WTC11 (cell line): Measurements from ENCODE around the gene SLC23A1. TPM values are rescaled to one million over a fixed set of nuclear protein-coding genes. Genes with fewer than 3 reads are reported as not detected.

ENCODE experiments used
- ATAC-seq: fragments of 200-7000 bp; cut with Tn5 transposase; 2 replicates; pipeline ENCODE4 v1.10.0; 2021; ENCODE audit warnings: mild to moderate bottlenecking, moderate library complexity
- CTCF ChIA-PET: fragments of 300-600 bp; sonication (Branson Sonifier 250); formaldehyde crosslinking; loops from one replicate; lab custom pipeline; 2021; ENCODE audit warnings: antibody characterized with exemption; lab: Charles Lee
- POLR2A ChIA-PET: fragments of 350-600 bp; sonication (Branson Sonifier 250); formaldehyde crosslinking; loops from one replicate; lab custom pipeline; 2021; ENCODE audit warnings: antibody characterized with exemption; lab: Charles Lee
- DNase-seq: peaks from one replicate; pipeline ENCODE4 v3.0.0; 2021; ENCODE audit warnings: low spot score
- H3K27ac Mint-ChIP-seq: 2 replicates; pipeline ENCODE4 v1.8.0; 2021; ENCODE audit warnings: mixed read lengths
- H3K27me3 Mint-ChIP-seq: 2 replicates; pipeline ENCODE4 v1.8.0; 2021; ENCODE audit warnings: low read depth, mild to moderate bottlenecking, moderate library complexity, mixed read lengths
- H3K36me3 Mint-ChIP-seq: 2 replicates; pipeline ENCODE4 v1.8.0; 2021; ENCODE audit warnings: mixed read lengths
- H3K4me1 Mint-ChIP-seq: 2 replicates; pipeline ENCODE4 v1.8.0; 2022; ENCODE audit warnings: mixed read lengths
- H3K4me3 Mint-ChIP-seq: 2 replicates; pipeline ENCODE4 v1.8.0; 2021; ENCODE audit warnings: mild to moderate bottlenecking, moderate library complexity, mixed read lengths
- H3K9me3 Mint-ChIP-seq: 2 replicates; pipeline ENCODE4 v1.8.0; 2021; ENCODE audit warnings: mixed read lengths
- ELF4 ChIP-seq: sonication (generic); formaldehyde crosslinking; IDR thresholded peaks from 2 replicates; pipeline ENCODE4 v1.8.1; 2022; ENCODE audit warnings: low read depth, mild to moderate bottlenecking, moderate library complexity, missing genetic modification reagents
- ESRRA ChIP-seq: sonication (generic); formaldehyde crosslinking; IDR thresholded peaks from 2 replicates; pipeline ENCODE4 v1.8.1; 2022; ENCODE audit warnings: mild to moderate bottlenecking, missing genetic modification reagents, borderline replicate concordance
- ETV6 ChIP-seq: sonication (generic); formaldehyde crosslinking; IDR thresholded peaks from 2 replicates; pipeline ENCODE4 v1.8.1; 2022; ENCODE audit warnings: mild to moderate bottlenecking, missing genetic modification reagents
- FOXK1 ChIP-seq: sonication (generic); formaldehyde crosslinking; IDR thresholded peaks from 2 replicates; pipeline ENCODE4 v1.8.0; 2022; ENCODE audit warnings: mild to moderate bottlenecking, moderate library complexity, missing genetic modification reagents
- GTF2I ChIP-seq: fragments of 250-450 bp; sonication (Bioruptor Pico); conservative IDR thresholded peaks from 2 replicates; pipeline ENCODE4 v1.4.0; 2021; ENCODE audit warnings: mild to moderate bottlenecking
- NFATC4 ChIP-seq: fragments of 250-450 bp; sonication (Bioruptor Pico); IDR thresholded peaks from 2 replicates; pipeline ENCODE4 v1.9.0; 2021; ENCODE audit warnings: mild to moderate bottlenecking
- NR2C2 ChIP-seq: sonication (generic); formaldehyde crosslinking; IDR thresholded peaks from 2 replicates; pipeline ENCODE4 v1.8.0; 2022; ENCODE audit warnings: mild to moderate bottlenecking, missing genetic modification reagents
- OVOL2 ChIP-seq: fragments of 250-450 bp; sonication (Bioruptor Pico); IDR thresholded peaks from 2 replicates; pipeline ENCODE4 v1.9.0; 2021; ENCODE audit warnings: mild to moderate bottlenecking, borderline replicate concordance
- ZNF671 ChIP-seq: fragments of 250-450 bp; sonication (Bioruptor Pico); IDR thresholded peaks from 2 replicates; pipeline ENCODE4 v1.8.0; 2021; ENCODE audit warnings: mild to moderate bottlenecking
- total RNA-seq: library from RNA; stranded (reverse); gene quantifications from 3 replicates; pipeline ENCODE4 v1.2.3, GENCODE V29; 2021
- TF ChIP-seq, protein P1 (sequence below): fragments of 250-450 bp; sonication (Bioruptor Pico); IDR thresholded peaks from 2 replicates; pipeline ENCODE4 v1.8.0; 2021; ENCODE audit warnings: mild to moderate bottlenecking
- TF ChIP-seq, protein P2 (sequence below): fragments of 200-600 bp; IDR thresholded peaks from 2 replicates; pipeline ENCODE4 v1.8.0; 2022; ENCODE audit warnings: antibody characterized with exemption
- TF ChIP-seq, protein P3 (sequence below): sonication (generic); formaldehyde crosslinking; IDR thresholded peaks from 2 replicates; pipeline ENCODE4 v1.8.1; 2022; ENCODE audit warnings: mild to moderate bottlenecking, moderate library complexity, missing genetic modification reagents
- TF ChIP-seq, protein P4 (sequence below): sonication (generic); formaldehyde crosslinking; IDR thresholded peaks from 2 replicates; pipeline ENCODE4 v1.8.0; 2022; ENCODE audit warnings: mild to moderate bottlenecking, missing genetic modification reagents
- TF ChIP-seq, protein P5 (sequence below): sonication (generic); formaldehyde crosslinking; IDR thresholded peaks from 2 replicates; pipeline ENCODE4 v1.8.0; 2022; ENCODE audit warnings: mild to moderate bottlenecking, missing genetic modification reagents
- TF ChIP-seq, protein P6 (sequence below): sonication (generic); formaldehyde crosslinking; IDR thresholded peaks from 2 replicates; pipeline ENCODE4 v1.8.1; 2023; ENCODE audit warnings: mild to moderate bottlenecking, missing genetic modification reagents, moderate library complexity
- TF ChIP-seq, protein P7 (sequence below): sonication (generic); formaldehyde crosslinking; IDR thresholded peaks from 2 replicates; pipeline ENCODE4 v1.8.1; 2023; ENCODE audit warnings: mild to moderate bottlenecking, moderate library complexity, missing genetic modification reagents
- TF ChIP-seq, protein P8 (sequence below): fragments of 250-450 bp; sonication (Bioruptor Pico); IDR thresholded peaks from 2 replicates; pipeline ENCODE4 v2.1.2; 2022; ENCODE audit warnings: mild to moderate bottlenecking, moderate library complexity
- TF ChIP-seq, protein P9 (sequence below): sonication (generic); formaldehyde crosslinking; IDR thresholded peaks from 2 replicates; pipeline ENCODE4 v1.8.1; 2022; ENCODE audit warnings: low read depth, mild to moderate bottlenecking, moderate library complexity, missing genetic modification reagents, borderline replicate concordance

Gene SLC23A1
- total RNA-seq, 1 experiment from 2014 or later: not detected

DNA sequence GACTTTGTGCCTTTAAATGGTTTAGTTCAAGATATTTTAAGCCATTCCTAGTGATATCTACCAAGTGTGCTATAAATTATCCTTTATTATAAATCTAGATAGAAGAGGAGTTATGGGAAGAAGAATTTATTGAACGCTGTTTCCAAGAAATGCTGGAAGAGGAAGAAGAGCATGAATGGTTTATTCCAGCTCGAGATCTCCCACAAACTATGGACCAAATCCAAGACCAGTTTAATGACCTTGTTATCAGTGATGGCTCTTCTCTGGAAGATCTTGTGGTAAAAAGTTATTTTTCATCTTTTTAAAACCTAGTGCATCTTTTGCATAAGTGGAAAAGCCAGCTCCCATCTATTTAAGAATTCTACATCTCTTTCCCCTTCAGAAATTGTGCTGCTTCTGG is 18.6 kb downstream of the SLC23A1 start:
- ChIA-PET POLR2A (interaction anchor here (0.5 to 0.6 kb wide), 2 partner anchors 12 to 40 kb away, joined by 3 to 4 read pairs; no protein-coding TSS in a partner anchor), CTCF (no interaction called here)
- ATAC-seq: no peak
- TF ChIP-seq, protein P1, sequence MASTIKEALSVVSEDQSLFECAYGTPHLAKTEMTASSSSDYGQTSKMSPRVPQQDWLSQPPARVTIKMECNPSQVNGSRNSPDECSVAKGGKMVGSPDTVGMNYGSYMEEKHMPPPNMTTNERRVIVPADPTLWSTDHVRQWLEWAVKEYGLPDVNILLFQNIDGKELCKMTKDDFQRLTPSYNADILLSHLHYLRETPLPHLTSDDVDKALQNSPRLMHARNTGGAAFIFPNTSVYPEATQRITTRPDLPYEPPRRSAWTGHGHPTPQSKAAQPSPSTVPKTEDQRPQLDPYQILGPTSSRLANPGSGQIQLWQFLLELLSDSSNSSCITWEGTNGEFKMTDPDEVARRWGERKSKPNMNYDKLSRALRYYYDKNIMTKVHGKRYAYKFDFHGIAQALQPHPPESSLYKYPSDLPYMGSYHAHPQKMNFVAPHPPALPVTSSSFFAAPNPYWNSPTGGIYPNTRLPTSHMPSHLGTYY (CRISPR knock-in tag): no peak
- TF ChIP-seq ZNF671 (CRISPR knock-in tag) (no peak), NFATC4 (CRISPR knock-in tag) (no peak), ESRRA (CRISPR knock-in tag) (no peak), ETV6 (CRISPR knock-in tag) (no peak)
- TF ChIP-seq, protein P2, sequence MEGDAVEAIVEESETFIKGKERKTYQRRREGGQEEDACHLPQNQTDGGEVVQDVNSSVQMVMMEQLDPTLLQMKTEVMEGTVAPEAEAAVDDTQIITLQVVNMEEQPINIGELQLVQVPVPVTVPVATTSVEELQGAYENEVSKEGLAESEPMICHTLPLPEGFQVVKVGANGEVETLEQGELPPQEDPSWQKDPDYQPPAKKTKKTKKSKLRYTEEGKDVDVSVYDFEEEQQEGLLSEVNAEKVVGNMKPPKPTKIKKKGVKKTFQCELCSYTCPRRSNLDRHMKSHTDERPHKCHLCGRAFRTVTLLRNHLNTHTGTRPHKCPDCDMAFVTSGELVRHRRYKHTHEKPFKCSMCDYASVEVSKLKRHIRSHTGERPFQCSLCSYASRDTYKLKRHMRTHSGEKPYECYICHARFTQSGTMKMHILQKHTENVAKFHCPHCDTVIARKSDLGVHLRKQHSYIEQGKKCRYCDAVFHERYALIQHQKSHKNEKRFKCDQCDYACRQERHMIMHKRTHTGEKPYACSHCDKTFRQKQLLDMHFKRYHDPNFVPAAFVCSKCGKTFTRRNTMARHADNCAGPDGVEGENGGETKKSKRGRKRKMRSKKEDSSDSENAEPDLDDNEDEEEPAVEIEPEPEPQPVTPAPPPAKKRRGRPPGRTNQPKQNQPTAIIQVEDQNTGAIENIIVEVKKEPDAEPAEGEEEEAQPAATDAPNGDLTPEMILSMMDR: no peak
- H3K27ac Mint-ChIP-seq: no peak overlapping the region
- H3K4me3 Mint-ChIP-seq: no peak overlapping the region
- H3K9me3 Mint-ChIP-seq: no peaks in the 10 kb centered on the region
- no peak for DNase-seq
- H3K4me1 Mint-ChIP-seq: no peaks in the 10 kb centered on the region
- peaks cover 55% of the 10 kb centered on the region for H3K36me3 Mint-ChIP-seq
- H3K27me3 Mint-ChIP-seq: no peaks in the 10 kb centered on the region

DNA sequence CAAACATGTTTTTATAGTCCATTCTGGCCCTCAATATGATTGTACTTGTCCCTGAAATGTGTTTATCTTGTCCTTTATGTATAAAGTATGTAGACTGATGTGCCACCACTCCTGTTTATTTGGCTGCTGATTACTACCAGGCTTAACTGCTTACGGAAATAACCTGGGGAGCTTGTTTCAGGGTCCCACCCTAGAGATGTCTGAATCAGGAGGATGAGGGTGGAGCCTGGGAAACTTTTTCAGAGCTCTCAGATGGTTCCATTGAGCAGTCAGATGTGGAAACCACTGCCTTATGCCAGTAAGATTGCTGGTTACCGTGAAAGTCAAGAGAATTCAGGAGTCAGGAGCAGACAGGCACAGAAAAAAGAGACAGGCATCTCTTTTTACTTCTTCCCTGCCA is 19.2 kb downstream of the SLC23A1 start:
- DNase-seq (no peak), ATAC-seq (no peak)
- no peak for TF ChIP-seq OVOL2 (CRISPR knock-in tag)
- TF ChIP-seq, protein P3, sequence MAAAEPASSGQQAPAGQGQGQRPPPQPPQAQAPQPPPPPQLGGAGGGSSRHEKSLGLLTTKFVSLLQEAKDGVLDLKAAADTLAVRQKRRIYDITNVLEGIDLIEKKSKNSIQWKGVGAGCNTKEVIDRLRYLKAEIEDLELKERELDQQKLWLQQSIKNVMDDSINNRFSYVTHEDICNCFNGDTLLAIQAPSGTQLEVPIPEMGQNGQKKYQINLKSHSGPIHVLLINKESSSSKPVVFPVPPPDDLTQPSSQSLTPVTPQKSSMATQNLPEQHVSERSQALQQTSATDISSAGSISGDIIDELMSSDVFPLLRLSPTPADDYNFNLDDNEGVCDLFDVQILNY (CRISPR knock-in tag): no peak
- no peak for TF ChIP-seq ELF4 (CRISPR knock-in tag)
- no peak for TF ChIP-seq NR2C2 (CRISPR knock-in tag)
- TF ChIP-seq, protein P4, sequence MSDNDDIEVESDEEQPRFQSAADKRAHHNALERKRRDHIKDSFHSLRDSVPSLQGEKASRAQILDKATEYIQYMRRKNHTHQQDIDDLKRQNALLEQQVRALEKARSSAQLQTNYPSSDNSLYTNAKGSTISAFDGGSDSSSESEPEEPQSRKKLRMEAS (CRISPR knock-in tag): no peak
- TF ChIP-seq, protein P1 (CRISPR knock-in tag): no peak
- TF ChIP-seq, protein P5, sequence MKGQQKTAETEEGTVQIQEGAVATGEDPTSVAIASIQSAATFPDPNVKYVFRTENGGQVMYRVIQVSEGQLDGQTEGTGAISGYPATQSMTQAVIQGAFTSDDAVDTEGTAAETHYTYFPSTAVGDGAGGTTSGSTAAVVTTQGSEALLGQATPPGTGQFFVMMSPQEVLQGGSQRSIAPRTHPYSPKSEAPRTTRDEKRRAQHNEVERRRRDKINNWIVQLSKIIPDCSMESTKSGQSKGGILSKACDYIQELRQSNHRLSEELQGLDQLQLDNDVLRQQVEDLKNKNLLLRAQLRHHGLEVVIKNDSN: no peak
- no peaks in the 10 kb centered on the region for H3K4me1 Mint-ChIP-seq
- no peaks in the 10 kb centered on the region for H3K9me3 Mint-ChIP-seq
- POLR2A ChIA-PET: interaction anchor here (0.5 to 0.6 kb wide), 2 partner anchors 12 to 40 kb away, joined by 3 to 4 read pairs; no protein-coding TSS in a partner anchor
- H3K36me3 Mint-ChIP-seq: peaks cover 52% of the 10 kb centered on the region
- no peak overlapping the region for H3K4me3 Mint-ChIP-seq
- no peak overlapping the region; the same call in 1 of the 2 replicates for H3K27ac Mint-ChIP-seq
- no peaks in the 10 kb centered on the region for H3K27me3 Mint-ChIP-seq
- CTCF ChIA-PET: no interaction called here

DNA sequence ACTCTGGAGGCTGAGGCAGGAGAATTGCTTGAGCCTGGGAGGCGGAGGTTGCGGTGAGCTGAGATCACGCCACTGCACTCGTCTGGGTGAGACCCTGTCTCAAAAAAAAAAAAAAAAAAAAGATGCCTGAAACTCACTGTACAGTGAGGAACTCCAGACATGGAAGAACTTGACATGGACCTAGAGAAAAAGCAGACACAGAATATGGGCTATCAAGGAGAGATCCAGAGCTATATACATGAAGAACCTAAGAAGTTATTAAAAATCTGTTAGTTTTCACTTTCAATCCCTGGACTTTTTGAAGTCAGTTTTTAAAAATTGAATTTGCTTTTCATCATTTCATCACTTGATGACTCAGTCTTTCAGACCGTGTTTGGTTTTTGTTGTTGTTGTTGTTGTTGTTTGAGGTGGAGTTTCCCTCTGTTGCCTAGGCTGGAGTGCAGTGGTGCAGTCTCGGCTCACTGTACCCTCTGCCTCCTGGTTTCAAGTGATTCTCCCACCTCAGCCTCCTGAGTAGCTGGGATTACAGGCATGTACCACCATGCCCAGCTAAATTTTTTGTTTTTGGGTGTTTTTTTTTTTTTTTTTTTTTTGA is 21.2 kb downstream of the SLC23A1 start:
- POLR2A ChIA-PET: interaction anchor here (0.6 kb wide), 1 partner anchor 332 kb away, joined by 6 read pairs; no protein-coding TSS in a partner anchor
- no peak for DNase-seq
- no peak for ATAC-seq
- Mint-ChIP-seq H3K27ac (peak overlapping the region; percentile 74; the same call in 1 of the 2 replicates), H3K36me3 (peaks cover 48% of the 10 kb centered on the region), H3K4me3 (no peak overlapping the region), H3K27me3 (no peaks in the 10 kb centered on the region), H3K9me3 (no peaks in the 10 kb centered on the region), H3K4me1 (peaks cover 4% of the 10 kb centered on the region)
- CTCF ChIA-PET: interaction anchor here (0.7 kb wide), 1 partner anchor 65 kb away, joined by 3 read pairs; no protein-coding TSS in a partner anchor
- TF ChIP-seq GTF2I (CRISPR knock-in tag) (no peak), FOXK1 (CRISPR knock-in tag) (no peak)
- TF ChIP-seq, protein P6, sequence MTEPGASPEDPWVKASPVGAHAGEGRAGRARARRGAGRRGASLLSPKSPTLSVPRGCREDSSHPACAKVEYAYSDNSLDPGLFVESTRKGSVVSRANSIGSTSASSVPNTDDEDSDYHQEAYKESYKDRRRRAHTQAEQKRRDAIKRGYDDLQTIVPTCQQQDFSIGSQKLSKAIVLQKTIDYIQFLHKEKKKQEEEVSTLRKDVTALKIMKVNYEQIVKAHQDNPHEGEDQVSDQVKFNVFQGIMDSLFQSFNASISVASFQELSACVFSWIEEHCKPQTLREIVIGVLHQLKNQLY (CRISPR knock-in tag): no peak
- TF ChIP-seq, protein P7, sequence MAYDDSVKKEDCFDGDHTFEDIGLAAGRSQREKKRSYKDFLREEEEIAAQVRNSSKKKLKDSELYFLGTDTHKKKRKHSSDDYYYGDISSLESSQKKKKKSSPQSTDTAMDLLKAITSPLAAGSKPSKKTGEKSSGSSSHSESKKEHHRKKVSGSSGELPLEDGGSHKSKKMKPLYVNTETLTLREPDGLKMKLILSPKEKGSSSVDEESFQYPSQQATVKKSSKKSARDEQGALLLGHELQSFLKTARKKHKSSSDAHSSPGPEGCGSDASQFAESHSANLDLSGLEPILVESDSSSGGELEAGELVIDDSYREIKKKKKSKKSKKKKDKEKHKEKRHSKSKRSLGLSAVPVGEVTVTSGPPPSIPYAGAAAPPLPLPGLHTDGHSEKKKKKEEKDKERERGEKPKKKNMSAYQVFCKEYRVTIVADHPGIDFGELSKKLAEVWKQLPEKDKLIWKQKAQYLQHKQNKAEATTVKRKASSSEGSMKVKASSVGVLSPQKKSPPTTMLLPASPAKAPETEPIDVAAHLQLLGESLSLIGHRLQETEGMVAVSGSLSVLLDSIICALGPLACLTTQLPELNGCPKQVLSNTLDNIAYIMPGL (CRISPR knock-in tag): no peak
- TF ChIP-seq, protein P4 (CRISPR knock-in tag): no peak
- TF ChIP-seq, protein P8, sequence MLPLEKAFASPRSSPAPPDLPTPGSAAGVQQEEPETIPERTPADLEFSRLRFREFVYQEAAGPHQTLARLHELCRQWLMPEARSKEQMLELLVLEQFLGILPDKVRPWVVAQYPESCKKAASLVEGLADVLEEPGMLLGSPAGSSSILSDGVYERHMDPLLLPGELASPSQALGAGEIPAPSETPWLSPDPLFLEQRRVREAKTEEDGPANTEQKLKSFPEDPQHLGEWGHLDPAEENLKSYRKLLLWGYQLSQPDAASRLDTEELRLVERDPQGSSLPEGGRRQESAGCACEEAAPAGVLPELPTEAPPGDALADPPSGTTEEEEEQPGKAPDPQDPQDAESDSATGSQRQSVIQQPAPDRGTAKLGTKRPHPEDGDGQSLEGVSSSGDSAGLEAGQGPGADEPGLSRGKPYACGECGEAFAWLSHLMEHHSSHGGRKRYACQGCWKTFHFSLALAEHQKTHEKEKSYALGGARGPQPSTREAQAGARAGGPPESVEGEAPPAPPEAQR (CRISPR knock-in tag): no peak
- TF ChIP-seq, protein P9, sequence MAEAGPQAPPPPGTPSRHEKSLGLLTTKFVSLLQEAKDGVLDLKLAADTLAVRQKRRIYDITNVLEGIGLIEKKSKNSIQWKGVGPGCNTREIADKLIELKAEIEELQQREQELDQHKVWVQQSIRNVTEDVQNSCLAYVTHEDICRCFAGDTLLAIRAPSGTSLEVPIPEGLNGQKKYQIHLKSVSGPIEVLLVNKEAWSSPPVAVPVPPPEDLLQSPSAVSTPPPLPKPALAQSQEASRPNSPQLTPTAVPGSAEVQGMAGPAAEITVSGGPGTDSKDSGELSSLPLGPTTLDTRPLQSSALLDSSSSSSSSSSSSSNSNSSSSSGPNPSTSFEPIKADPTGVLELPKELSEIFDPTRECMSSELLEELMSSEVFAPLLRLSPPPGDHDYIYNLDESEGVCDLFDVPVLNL (CRISPR knock-in tag): no peak
